WI38 (cell line): Measurements from ENCODE around the gene HLA-DQB1.
A peak's percentile ranks its signal among the peaks of the same experiment; 100 is the strongest.
"Not testable (repeated sequence)": the region's sequence is repeated elsewhere in the genome, so short reads cannot be mapped to it uniquely, and the experiment has no call there.

ENCODE experiments used
- H3K4me3 ChIP-seq: 2 replicates; pipeline ENCODE4 v1.5.1; 2011; ENCODE audit warnings: low read depth, mild to moderate bottlenecking, control low read depth, low read length
- CTCF ChIP-seq: IDR thresholded peaks from 2 replicates; pipeline ENCODE4 v1.5.1; 2012; ENCODE audit warnings: low read depth, mild to moderate bottlenecking, control low read depth, low read length

HLA-DQB1 gene

GRCh38 chr6:32666420-32667300 lies at the start of gene HLA-DQB1:
TSS of gene HLA-DQB1 (minus strand) at chr6:32666657. CDS start at chr6:32666607, 50 bp downstream.
- no peak for TF ChIP-seq CTCF
- no peak within 1 kb of the TSS for H3K4me3 ChIP-seq

- H3K4me3 ChIP-seq: no peak overlapping the region
- no peak for TF ChIP-seq CTCF
Observed at GRCh38 chr6:32713241-32713640, 46.8 kb upstream of the HLA-DQB1 start.

- H3K4me3 ChIP-seq: no peak overlapping the region
- no peak for TF ChIP-seq CTCF
Observed at GRCh38 chr6:32709625-32710024, 43.2 kb upstream of the HLA-DQB1 start.

GRCh38 chr6:32705164-32705563 lies 38.7 kb upstream of the HLA-DQB1 start:
- H3K4me3 ChIP-seq: not testable (repeated sequence)

GRCh38 chr6:32703347-32703746 lies 36.9 kb upstream of the HLA-DQB1 start:
- TF ChIP-seq CTCF: no peak

GRCh38 chr6:32700391-32701040 lies 34.1 kb upstream of the HLA-DQB1 start:
- TF ChIP-seq CTCF: peak; percentile 60
- H3K4me3 ChIP-seq: no peak overlapping the region

More at GRCh38 chr6:32703347-32703746, 36.9 kb upstream of the HLA-DQB1 start:
- no peak overlapping the region for H3K4me3 ChIP-seq

- no peak for TF ChIP-seq CTCF
- no peak overlapping the region for H3K4me3 ChIP-seq
Observed at GRCh38 chr6:32697031-32697430, 30.6 kb upstream of the HLA-DQB1 start.
